Measurements from ENCODE around the gene TNFAIP8L1. TPM values are rescaled to one million over a fixed set of nuclear protein-coding genes. Genes with fewer than 3 reads are reported as not detected.

The TNFAIP8L1 gene
- total RNA-seq, 4 donors from 2014 or later, result 1.5 to 7.0 (median 2.1) TPM

GRCh38 chr19:4693078-4693350 is 53.7 kb downstream of the TNFAIP8L1 start:
- no peak for TF ChIP-seq CTCF (IDR thresholded peaks at IDR 0.05; ENCODE audit: low read depth)

GRCh38 chr19:4693471-4694121 is 54.3 kb downstream of the TNFAIP8L1 start:
- no peak for TF ChIP-seq CTCF (IDR thresholded peaks at IDR 0.05; ENCODE audit: low read depth)

GRCh38 chr19:4694211-4694987 is 55.1 kb downstream of the TNFAIP8L1 start:
- no peak for TF ChIP-seq CTCF (IDR thresholded peaks at IDR 0.05; ENCODE audit: low read depth)

- no peak for TF ChIP-seq CTCF (IDR thresholded peaks at IDR 0.05; ENCODE audit: low read depth)
These were observed 56.0 kb downstream of the TNFAIP8L1 start for GRCh38 chr19:4695224-4695731.

GRCh38 chr19:4697304-4697703 is 58.0 kb downstream of the TNFAIP8L1 start:
- TF ChIP-seq CTCF (IDR thresholded peaks at IDR 0.05; ENCODE audit: low read depth), result no peak

GRCh38 chr19:4699826-4700692 is 60.7 kb downstream of the TNFAIP8L1 start:
- TF ChIP-seq CTCF (IDR thresholded peaks at IDR 0.05; ENCODE audit: low read depth), result no peak

- no peak for TF ChIP-seq CTCF (IDR thresholded peaks at IDR 0.05; ENCODE audit: low read depth)
These were observed 61.3 kb downstream of the TNFAIP8L1 start for GRCh38 chr19:4700693-4700970.

Measured in subcutaneous adipose tissue (tissue), 4 donors.